Thyroid gland (tissue), 4 donors: ENCODE data around the gene PYHIN1. TPM values are rescaled to one million over a fixed set of nuclear protein-coding genes. Genes with fewer than 3 reads are reported as not detected.

Experiments
- DNase-seq, 2 donors: peaks; one replicate each; pipeline ENCODE4 v3.0.0-alpha.2; 2019
- H3K27ac ChIP-seq, 3 donors: fragments of 200-600 bp; sonication (generic); 1 replicate in 2 of 3; 2 replicates in 1 of 3; pipeline ENCODE4 v1.5.1; 2016 to 2019; ENCODE audit warnings: mild to moderate bottlenecking in 1 of 3, moderate library complexity in 1 of 3
- H3K27me3 ChIP-seq: fragments of 200-600 bp; sonication (generic); one replicate; pipeline ENCODE4 v1.5.1; 2019
- H3K36me3 ChIP-seq, 2 donors: fragments of 200-600 bp; sonication (generic); one replicate each; pipeline ENCODE4 v1.5.1; 2016 to 2019
- H3K4me1 ChIP-seq, 2 donors: fragments of 200-600 bp; sonication (generic); one replicate each; pipeline ENCODE4 v1.5.1; 2017 to 2019
- H3K4me3 ChIP-seq, 3 donors: fragments of 200-600 bp; sonication (generic); replicated peaks in 1 of 3; 1 replicate in 2 of 3; 2 replicates in 1 of 3; pipeline ENCODE4 v1.5.1; 2016; ENCODE audit warnings: mild to moderate bottlenecking in 1 of 3
- H3K9me3 ChIP-seq: fragments of 200-600 bp; sonication (generic); one replicate; pipeline ENCODE4 v1.5.1; 2017
- POLR2A ChIP-seq, 2 donors: fragments of 450-650 bp; IDR thresholded peaks; one replicate each; pipeline ENCODE4 v1.6.1; 2017; ENCODE audit warnings: antibody characterized with exemption in 2 of 2, mild to moderate bottlenecking in 2 of 2, moderate library complexity in 1 of 2
- WGBS, 2 donors: methylation state at CpG; one replicate each; pipeline ENCODE4 v1.1.5; 2017; 5-methylcytosine and 5-hydroxymethylcytosine counted together
- intact Hi-C: fragments of 100-400 bp; cut with DNase I; formaldehyde crosslinking; loops from one replicate; pipeline ENCODE4 v1.15.1; 2023
- total RNA-seq, 4 donors: library from RNA; depleted of rRNA; stranded (reverse); fragments of >200 nt; gene quantifications; one replicate each; pipeline ENCODE4 v1.2.3, GENCODE V29; 2016
- TF ChIP-seq, protein P1 (sequence below), 6 experiments: fragments of 200-600 bp in 3 of 6; fragments of 450-650 bp in 3 of 6; sonication (generic) in 3 of 6; IDR thresholded peaks; one replicate each; pipeline ENCODE4 v1.5.1; 2016 to 2019; ENCODE audit warnings: antibody characterized with exemption in 6 of 6, mild to moderate bottlenecking in 2 of 6, inconsistent platforms in 1 of 6, moderate library complexity in 1 of 6

PYHIN1 gene
- total RNA-seq, 4 donors from 2014 or later = 0.78 to 2.6 (median 1.8) TPM

DNA sequence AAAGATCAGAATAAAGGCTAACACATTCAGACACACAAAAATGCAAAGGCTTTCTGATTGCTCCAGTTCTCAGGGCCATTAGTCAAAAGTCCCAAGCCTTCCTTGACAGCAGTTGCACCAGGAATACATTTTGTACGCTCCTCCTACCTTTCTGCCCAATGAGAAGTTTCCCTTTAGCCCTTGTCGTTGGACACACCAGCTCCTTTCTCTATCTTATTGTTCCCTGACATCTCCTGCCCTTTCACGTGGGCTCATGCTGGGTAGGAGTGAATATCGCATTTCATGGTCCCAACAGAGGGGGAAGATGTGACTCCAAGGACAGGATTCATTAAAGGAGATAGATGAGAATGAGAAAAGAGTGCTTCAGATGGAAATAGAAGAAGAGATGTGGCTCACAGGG, 44.9 kb downstream of the PYHIN1 start:
- no peak overlapping the region for H3K27ac ChIP-seq
- no peak for TF ChIP-seq POLR2A (IDR thresholded peaks at IDR 0.05)
- TF ChIP-seq, protein P1, sequence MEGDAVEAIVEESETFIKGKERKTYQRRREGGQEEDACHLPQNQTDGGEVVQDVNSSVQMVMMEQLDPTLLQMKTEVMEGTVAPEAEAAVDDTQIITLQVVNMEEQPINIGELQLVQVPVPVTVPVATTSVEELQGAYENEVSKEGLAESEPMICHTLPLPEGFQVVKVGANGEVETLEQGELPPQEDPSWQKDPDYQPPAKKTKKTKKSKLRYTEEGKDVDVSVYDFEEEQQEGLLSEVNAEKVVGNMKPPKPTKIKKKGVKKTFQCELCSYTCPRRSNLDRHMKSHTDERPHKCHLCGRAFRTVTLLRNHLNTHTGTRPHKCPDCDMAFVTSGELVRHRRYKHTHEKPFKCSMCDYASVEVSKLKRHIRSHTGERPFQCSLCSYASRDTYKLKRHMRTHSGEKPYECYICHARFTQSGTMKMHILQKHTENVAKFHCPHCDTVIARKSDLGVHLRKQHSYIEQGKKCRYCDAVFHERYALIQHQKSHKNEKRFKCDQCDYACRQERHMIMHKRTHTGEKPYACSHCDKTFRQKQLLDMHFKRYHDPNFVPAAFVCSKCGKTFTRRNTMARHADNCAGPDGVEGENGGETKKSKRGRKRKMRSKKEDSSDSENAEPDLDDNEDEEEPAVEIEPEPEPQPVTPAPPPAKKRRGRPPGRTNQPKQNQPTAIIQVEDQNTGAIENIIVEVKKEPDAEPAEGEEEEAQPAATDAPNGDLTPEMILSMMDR (IDR thresholded peaks at IDR 0.05) = no peak
- H3K36me3 ChIP-seq = no peaks in the 10 kb centered on the region
- no peak for DNase-seq
- WGBS, 2 donors = 36 to 46% methylated on average over 4 of the region's 4 CpGs
- no peaks in the 10 kb centered on the region for H3K27me3 ChIP-seq
- no peaks in the 10 kb centered on the region for H3K9me3 ChIP-seq
- intact Hi-C loops = no loop called here
- H3K4me3 ChIP-seq = no peak overlapping the region
- no peaks in the 10 kb centered on the region for H3K4me1 ChIP-seq

DNA sequence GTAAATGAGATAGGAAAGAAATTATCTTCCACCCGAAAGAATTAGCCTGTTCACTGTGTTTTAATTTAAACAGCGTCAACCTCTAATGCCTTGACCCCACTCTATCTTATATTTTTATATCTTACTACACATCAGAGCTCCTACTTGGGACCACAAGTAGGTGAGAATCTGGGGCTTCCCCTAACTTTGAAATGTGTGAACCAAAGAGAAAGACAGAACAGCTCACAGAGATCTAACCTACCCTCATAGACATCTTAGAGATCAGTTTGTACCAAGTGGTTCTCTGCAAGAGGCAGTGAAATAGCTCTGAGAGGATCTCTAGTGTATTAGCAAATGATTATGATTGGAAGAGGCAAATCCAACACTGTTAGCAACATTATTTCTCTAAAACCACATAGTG, 47.4 kb downstream of the PYHIN1 start:
- no peak overlapping the region for H3K27ac ChIP-seq

DNA sequence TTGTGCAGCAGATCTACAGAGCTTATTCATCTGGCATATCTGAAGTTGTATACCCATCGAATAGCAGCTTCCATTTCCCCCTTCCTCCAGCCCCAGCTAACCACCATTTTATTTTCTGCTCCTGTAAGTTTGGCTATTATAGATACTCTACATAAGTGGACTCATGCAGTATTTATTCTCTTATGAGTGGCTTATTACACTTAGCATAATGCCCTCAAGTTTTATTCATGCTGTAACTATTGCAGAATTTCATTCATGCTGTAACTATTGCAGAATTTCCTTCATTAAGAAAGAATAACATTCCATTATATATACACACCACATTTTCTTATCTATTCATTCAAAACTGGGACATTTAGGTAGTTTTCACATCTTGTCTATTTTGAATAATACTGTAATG, 47.9 kb downstream of the PYHIN1 start:
- Histone ChIP-seq H3K27me3 (no peaks in the 10 kb centered on the region), H3K9me3 (no peaks in the 10 kb centered on the region), H3K36me3 (no peaks in the 10 kb centered on the region), H3K4me1 (no peaks in the 10 kb centered on the region), H3K27ac (no peak overlapping the region), H3K4me3 (no peak overlapping the region)
- DNase-seq = no peak
- TF ChIP-seq, protein P1 (IDR thresholded peaks at IDR 0.05) = no peak
- no peak for TF ChIP-seq POLR2A (IDR thresholded peaks at IDR 0.05)
- intact Hi-C loops = no loop called here
- WGBS, 2 donors = 81 to 89% methylated on average over 1 of the region's 1 CpG

More for the DNA sequence above, 47.4 kb downstream of the PYHIN1 start:
- Histone ChIP-seq H3K4me3 (no peak overlapping the region), H3K36me3 (no peaks in the 10 kb centered on the region), H3K4me1 (no peaks in the 10 kb centered on the region), H3K9me3 (no peaks in the 10 kb centered on the region), H3K27me3 (no peaks in the 10 kb centered on the region)
- 42 to 48% methylated on average over 2 of the region's 2 CpGs for WGBS, 2 donors
- DNase-seq = no peak
- TF ChIP-seq, protein P1 (IDR thresholded peaks at IDR 0.05) = no peak
- TF ChIP-seq POLR2A (IDR thresholded peaks at IDR 0.05) = no peak
- intact Hi-C loops = no loop called here

DNA sequence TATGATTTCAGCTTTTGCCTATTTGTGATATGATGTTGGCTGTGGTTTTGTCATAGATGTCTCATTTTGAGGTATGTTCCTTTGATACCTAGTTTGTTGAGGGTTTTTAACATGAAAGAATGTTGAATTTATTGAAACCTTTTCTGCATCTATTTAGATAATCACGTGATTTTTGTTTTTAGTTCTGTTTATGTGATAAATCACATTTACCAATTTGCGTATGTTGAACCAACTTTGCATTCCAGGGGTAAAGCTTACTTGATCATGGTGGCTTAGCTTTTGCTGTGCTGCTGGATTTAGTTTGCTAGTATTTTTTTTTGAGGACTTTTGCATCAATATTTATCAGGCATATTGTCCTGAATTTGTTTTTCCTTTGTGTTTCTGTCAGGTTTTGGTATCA, 51.9 kb downstream of the PYHIN1 start:
- 81 to 86% methylated on average over 2 of the region's 2 CpGs for WGBS, 2 donors
- intact Hi-C loops = no loop called here
- no peaks in the 10 kb centered on the region for H3K27me3 ChIP-seq

DNA sequence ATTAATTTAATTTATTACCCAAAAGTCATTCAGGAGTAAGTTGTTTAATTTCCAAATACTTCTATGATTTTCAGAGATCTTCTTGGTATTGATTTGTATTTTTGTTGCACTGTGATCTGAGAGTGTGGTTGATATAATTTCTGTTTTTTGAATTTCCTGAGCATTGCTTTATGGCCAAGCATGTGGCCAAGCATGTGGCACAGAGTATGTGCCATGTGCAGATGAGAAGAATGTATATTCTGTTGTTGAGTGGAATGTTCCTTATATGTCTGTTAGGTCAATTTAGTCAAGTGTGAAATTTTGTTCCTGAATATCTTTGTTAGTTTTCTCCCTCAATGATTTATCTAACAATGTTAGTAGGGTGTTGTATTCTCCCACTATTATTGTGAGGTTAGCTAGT, 53.0 kb downstream of the PYHIN1 start:
- H3K4me1 ChIP-seq = no peaks in the 10 kb centered on the region
- no peak overlapping the region for H3K4me3 ChIP-seq
- intact Hi-C loops = no loop called here
- no peak overlapping the region for H3K27ac ChIP-seq
- TF ChIP-seq, protein P1 (IDR thresholded peaks at IDR 0.05) = no peak
- no peak for TF ChIP-seq POLR2A (IDR thresholded peaks at IDR 0.05)
- no peak for DNase-seq
- H3K36me3 ChIP-seq = no peaks in the 10 kb centered on the region
- no peaks in the 10 kb centered on the region for H3K9me3 ChIP-seq
- H3K27me3 ChIP-seq = no peaks in the 10 kb centered on the region

More for the DNA sequence above, 51.9 kb downstream of the PYHIN1 start:
- Histone ChIP-seq H3K36me3 (no peaks in the 10 kb centered on the region), H3K4me3 (no peak overlapping the region), H3K9me3 (no peaks in the 10 kb centered on the region), H3K27ac (no peak overlapping the region), H3K4me1 (no peaks in the 10 kb centered on the region)
- TF ChIP-seq POLR2A (IDR thresholded peaks at IDR 0.05) = no peak
- DNase-seq = no peak

DNA sequence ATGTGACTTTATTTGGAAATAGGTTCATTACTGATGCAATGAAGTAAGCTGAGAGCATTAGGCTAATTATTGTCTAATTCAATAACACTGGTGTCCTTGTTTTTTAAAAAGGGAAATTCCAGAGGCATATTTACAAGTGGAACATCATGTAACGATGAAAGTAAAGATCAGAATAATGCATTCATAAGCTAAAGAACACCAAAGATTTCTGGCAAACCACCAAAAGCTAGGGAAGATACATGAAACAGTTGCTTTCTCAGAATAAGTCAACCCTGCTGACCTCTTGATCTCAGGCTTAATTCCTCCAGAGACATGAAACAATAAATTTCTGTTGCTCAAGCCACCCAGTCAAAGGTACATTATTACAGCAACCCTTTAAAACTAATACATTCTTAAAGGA, 58.1 kb downstream of the PYHIN1 start:
- TF ChIP-seq, protein P1 (IDR thresholded peaks at IDR 0.05) = no peak
- TF ChIP-seq POLR2A (IDR thresholded peaks at IDR 0.05) = no peak
- H3K27ac ChIP-seq = no peak overlapping the region
- H3K4me3 ChIP-seq = no peak overlapping the region
- no peaks in the 10 kb centered on the region for H3K4me1 ChIP-seq
- H3K9me3 ChIP-seq = no peaks in the 10 kb centered on the region
- no peaks in the 10 kb centered on the region for H3K27me3 ChIP-seq
- intact Hi-C loops = no loop called here
- H3K36me3 ChIP-seq = no peaks in the 10 kb centered on the region
- WGBS, 2 donors = 60 to 69% methylated on average over 1 of the region's 1 CpG
- DNase-seq = no peak
